SU-DHL-6 (cell line): Measurements from ENCODE around the gene GPR42.
"Not testable (repeated sequence)": the region's sequence is repeated elsewhere in the genome, so short reads cannot be mapped to it uniquely, and the experiment has no call there.

Source experiments
- H2AFZ ChIP-seq: fragments of 200-600 bp; sonication (generic); 2 replicates; pipeline ENCODE4 v1.6.1; 2014; ENCODE audit warnings: low read depth, mild to moderate bottlenecking, moderate library complexity, mixed read lengths, antibody characterized with exemption, low read length; ENCODE audit not compliant: severe bottlenecking
- H3F3A ChIP-seq: fragments of 200-600 bp; shearing (Covaris generic); 2 replicates; pipeline ENCODE4 v1.6.0; 2016; ENCODE audit warnings: antibody characterized with exemption, mild to moderate bottlenecking; ENCODE audit not compliant: insufficient read depth
- H3K27ac ChIP-seq: fragments of 200-600 bp; sonication (generic); 2 replicates; pipeline ENCODE4 v1.5.1; 2016; ENCODE audit warnings: low read depth, mild to moderate bottlenecking, low read length, moderate library complexity, mixed read lengths
- H3K27me3 ChIP-seq: fragments of 200-600 bp; sonication (generic), shearing (Covaris generic); 2 replicates; pipeline ENCODE4 v1.6.0; 2014; ENCODE audit warnings: mild to moderate bottlenecking, low read length
- H3K36me3 ChIP-seq: fragments of 200-600 bp; sonication (generic); 2 replicates; pipeline ENCODE4 v1.6.1; 2014; ENCODE audit warnings: mild to moderate bottlenecking, low read length, mixed read lengths
- H3K4me2 ChIP-seq: fragments of 300-600, 200-600 bp; shearing (Covaris generic), sonication (generic); 2 replicates; pipeline ENCODE4 v1.6.0; 2014; ENCODE audit warnings: low read length, low read depth, mild to moderate bottlenecking; ENCODE audit not compliant: poor library complexity, severe bottlenecking
- H3K4me3 ChIP-seq: fragments of 200-600 bp; sonication (generic); 2 replicates; pipeline ENCODE4 v1.5.1; 2014; ENCODE audit warnings: antibody characterized with exemption, low read length, mild to moderate bottlenecking, mixed read lengths; ENCODE audit not compliant: insufficient read depth, poor library complexity, severe bottlenecking
- H3K79me2 ChIP-seq: fragments of 200-600 bp; sonication (generic); 2 replicates; pipeline ENCODE4 v1.6.1; 2014; ENCODE audit warnings: mild to moderate bottlenecking, low read length, moderate library complexity; ENCODE audit not compliant: insufficient read depth
- H3K9ac ChIP-seq: fragments of 200-600 bp; sonication (generic); 2 replicates; pipeline ENCODE4 v1.7.0; 2014; ENCODE audit warnings: mild to moderate bottlenecking, low read length
- H3K9me2 ChIP-seq: fragments of 200-600 bp; sonication (generic); replicated peaks from 2 replicates; pipeline ENCODE4 v1.6.1; 2014; ENCODE audit warnings: low read length; ENCODE audit not compliant: insufficient read depth
- H3K9me3 ChIP-seq: fragments of 200-600 bp; sonication (generic); 2 replicates; pipeline ENCODE4 v1.6.1; 2014; ENCODE audit warnings: low read length, mixed read lengths; ENCODE audit not compliant: insufficient read depth
- H4K20me1 ChIP-seq: fragments of 200-600 bp; sonication (generic); 2 replicates; pipeline ENCODE4 v1.6.1; 2014; ENCODE audit warnings: low read depth, mild to moderate bottlenecking, antibody characterized with exemption, low read length, moderate library complexity, mixed read lengths
- CTCF ChIP-seq: fragments of 200-600 bp; sonication (generic); IDR thresholded peaks from one replicate; pipeline ENCODE4 v1.5.1; 2017; ENCODE audit warnings: antibody characterized with exemption, mild to moderate bottlenecking, low read length, moderate library complexity; ENCODE audit not compliant: insufficient read depth, poor library complexity, severe bottlenecking
- EZH2phosphoT487 ChIP-seq: fragments of 200-600 bp; sonication (generic), shearing (Covaris generic); conservative IDR thresholded peaks from 2 replicates; pipeline ENCODE4 v1.6.1; 2018; ENCODE audit warnings: mild to moderate bottlenecking, antibody characterized with exemption, low read length, moderate library complexity, mixed read lengths

Gene GPR42

GRCh38 chr19:35399231-35399630 is 28.4 kb downstream of the GPR42 start:
- H3K79me2 ChIP-seq, result no peaks in the 10 kb centered on the region
- H3K4me2 ChIP-seq, result no peak overlapping the region
- H3K4me3 ChIP-seq, result no peak overlapping the region
- no peaks in the 10 kb centered on the region for H3K9me2 ChIP-seq
- H3K27ac ChIP-seq, result no peak overlapping the region
- H3K27me3 ChIP-seq, result no peaks in the 10 kb centered on the region
- no peaks in the 10 kb centered on the region for H3F3A ChIP-seq
- TF ChIP-seq EZH2phosphoT487, result no peak
- no peak for TF ChIP-seq CTCF
- no peak overlapping the region for H3K9ac ChIP-seq
- no peaks in the 10 kb centered on the region for H3K36me3 ChIP-seq
- no peaks in the 10 kb centered on the region for H3K9me3 ChIP-seq
- no peaks in the 10 kb centered on the region for H4K20me1 ChIP-seq
- no peak overlapping the region for H2AFZ ChIP-seq

- Histone ChIP-seq H3K79me2 (no peaks in the 10 kb centered on the region), H3K27me3 (no peaks in the 10 kb centered on the region), H3K36me3 (no peaks in the 10 kb centered on the region), H2AFZ (no peak overlapping the region), H3K4me2 (no peak overlapping the region), H3K9me2 (no peaks in the 10 kb centered on the region), H3K9me3 (no peaks in the 10 kb centered on the region), H3K4me3 (no peak overlapping the region), H3F3A (no peaks in the 10 kb centered on the region), H3K9ac (no peak overlapping the region), H4K20me1 (no peaks in the 10 kb centered on the region), H3K27ac (no peak overlapping the region)
- TF ChIP-seq CTCF, result no peak
- no peak for TF ChIP-seq EZH2phosphoT487
These were observed 29.3 kb downstream of the GPR42 start for GRCh38 chr19:35399948-35400772.

GRCh38 chr19:35400773-35401100 is 29.9 kb downstream of the GPR42 start:
- Histone ChIP-seq H3K4me3 (no peak overlapping the region), H3K9me2 (no peaks in the 10 kb centered on the region), H3K27ac (no peak overlapping the region), H3K9me3 (no peaks in the 10 kb centered on the region), H4K20me1 (no peaks in the 10 kb centered on the region), H3K9ac (no peak overlapping the region), H3K79me2 (no peaks in the 10 kb centered on the region), H3K27me3 (no peaks in the 10 kb centered on the region), H3K36me3 (no peaks in the 10 kb centered on the region), H2AFZ (no peak overlapping the region), H3K4me2 (no peak overlapping the region), H3F3A (no peaks in the 10 kb centered on the region)
- TF ChIP-seq CTCF, result no peak
- TF ChIP-seq EZH2phosphoT487, result no peak

GRCh38 chr19:35401416-35401815 is 30.5 kb downstream of the GPR42 start:
- not testable (repeated sequence) for H3K36me3 ChIP-seq

More at GRCh38 chr19:35401416-35401815, 30.5 kb downstream of the GPR42 start:
- not testable (repeated sequence) for H3K9ac ChIP-seq, H3K27me3 ChIP-seq, H3K4me3 ChIP-seq, H3K27ac ChIP-seq, H3K4me2 ChIP-seq, H2AFZ ChIP-seq, H3K9me3 ChIP-seq, H3K9me2 ChIP-seq, H3F3A ChIP-seq, H4K20me1 ChIP-seq, H3K79me2 ChIP-seq
